ENCODE measurements around the gene F10.
"Not testable (repeated sequence)": the region's sequence is repeated elsewhere in the genome, so short reads cannot be mapped to it uniquely, and the experiment has no call there.

F10 gene

DNA sequence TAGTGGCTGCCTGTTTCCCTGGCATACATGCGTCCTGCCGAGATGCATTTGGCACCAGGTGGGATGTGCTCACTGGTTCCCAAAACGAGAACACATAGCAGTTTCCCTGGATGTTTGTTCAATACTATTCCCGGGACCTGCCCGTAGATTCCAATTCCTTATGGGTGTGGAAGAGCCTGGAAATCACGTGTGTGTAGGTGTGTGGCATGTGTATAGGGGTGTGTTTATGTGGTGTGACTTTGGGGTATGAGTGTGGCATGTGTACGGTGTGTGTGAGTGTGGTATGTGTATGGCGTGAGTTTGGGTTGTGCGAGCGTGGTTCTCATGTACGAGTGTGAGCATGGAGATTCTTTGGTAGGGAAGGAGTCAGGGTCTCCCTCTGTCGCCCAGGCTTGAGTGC is 19.9 kb upstream of the F10 start:
- DNase-seq: no peak

- DNase-seq: no peak
These were observed 19.0 kb upstream of the F10 start for GRCh38 chr13:113103646-113104045.

- DNase-seq: no peak
These were observed 17.3 kb upstream of the F10 start, which contains the start of gene F7 for GRCh38 chr13:113105032-113105920. TSS of gene F7 (plus strand) at chr13:113105791. CDS start at chr13:113105842, 51 bp downstream.

DNA sequence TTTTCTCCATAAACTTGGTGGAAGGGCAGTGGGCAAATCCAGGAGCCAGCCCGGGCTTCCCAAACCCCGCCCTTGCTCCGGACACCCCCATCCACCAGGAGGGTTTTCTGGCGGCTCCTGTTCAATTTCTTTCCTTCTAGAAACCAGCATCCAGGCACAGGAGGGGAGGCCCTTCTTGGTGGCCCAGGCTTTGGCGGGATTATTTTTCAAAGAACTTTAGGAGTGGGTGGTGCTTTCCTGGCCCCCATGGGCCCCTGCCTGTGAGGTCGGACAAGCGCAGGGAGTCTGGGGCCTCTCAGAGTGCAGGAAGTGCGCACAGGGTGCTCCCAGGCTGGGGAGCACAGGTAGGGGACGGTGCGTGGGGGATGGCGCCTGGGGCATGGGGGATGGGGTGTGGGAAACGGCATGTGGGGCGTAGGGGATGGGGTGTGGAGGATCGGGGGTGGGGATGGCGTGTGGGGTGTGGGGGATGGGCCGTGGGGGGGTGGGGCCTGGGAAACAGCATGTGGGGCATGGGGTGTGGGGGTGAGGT is 16.6 kb upstream of the F10 start:
- no peak for DNase-seq

DNA sequence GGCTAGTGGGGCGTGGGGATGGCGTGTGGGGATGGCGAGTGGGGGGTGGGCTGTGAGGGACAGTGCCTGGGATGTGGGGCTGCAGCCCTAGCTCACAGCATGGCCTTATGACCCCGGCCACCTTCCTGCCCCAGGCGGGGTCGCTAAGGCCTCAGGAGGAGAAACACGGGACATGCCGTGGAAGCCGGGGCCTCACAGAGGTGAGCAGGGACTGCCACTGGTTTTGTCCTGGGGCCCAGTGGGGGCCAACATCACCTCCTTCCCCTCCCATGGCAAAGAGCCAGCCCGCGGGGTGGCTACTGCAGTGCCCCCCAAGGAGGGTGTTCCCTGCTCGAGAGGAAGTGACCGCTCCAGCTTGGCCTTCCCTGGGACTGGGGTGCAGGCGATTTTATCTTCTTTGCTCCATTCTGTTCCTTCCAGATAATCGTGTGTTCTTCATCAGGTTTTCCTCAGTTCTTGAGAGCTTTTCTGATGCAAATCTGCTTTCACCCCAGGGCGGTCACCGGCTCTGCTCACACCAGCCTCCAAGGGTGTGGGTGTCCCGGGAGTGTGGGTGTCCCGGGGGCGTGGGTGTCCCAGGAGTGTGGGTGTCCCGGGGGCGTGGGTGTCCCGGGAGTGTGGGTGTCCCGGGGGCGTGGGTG is 15.8 kb upstream of the F10 start:
- DNase-seq: no peak

DNA sequence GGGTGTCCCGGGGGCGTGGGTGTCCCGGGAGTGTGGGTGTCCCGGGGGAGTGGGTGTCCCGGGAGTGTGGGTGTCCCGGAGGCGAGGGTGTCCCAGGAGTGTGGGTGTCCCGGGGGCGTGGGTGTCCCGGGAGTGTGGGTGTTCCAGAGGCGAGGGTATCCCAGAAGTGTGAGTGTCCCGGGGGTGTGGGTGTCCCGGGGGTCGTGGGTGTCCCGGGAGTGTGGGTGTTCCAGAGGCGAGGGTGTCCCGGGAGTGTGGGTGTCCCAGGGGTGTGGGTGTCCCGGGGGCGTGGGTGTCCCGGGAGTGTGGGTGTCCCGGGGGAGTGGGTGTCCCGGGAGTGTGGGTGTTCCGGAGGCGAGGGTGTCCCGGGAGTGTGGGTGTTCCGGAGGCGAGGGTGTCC is 14.1 kb upstream of the F10 start:
- DNase-seq: not testable (repeated sequence)

DNA sequence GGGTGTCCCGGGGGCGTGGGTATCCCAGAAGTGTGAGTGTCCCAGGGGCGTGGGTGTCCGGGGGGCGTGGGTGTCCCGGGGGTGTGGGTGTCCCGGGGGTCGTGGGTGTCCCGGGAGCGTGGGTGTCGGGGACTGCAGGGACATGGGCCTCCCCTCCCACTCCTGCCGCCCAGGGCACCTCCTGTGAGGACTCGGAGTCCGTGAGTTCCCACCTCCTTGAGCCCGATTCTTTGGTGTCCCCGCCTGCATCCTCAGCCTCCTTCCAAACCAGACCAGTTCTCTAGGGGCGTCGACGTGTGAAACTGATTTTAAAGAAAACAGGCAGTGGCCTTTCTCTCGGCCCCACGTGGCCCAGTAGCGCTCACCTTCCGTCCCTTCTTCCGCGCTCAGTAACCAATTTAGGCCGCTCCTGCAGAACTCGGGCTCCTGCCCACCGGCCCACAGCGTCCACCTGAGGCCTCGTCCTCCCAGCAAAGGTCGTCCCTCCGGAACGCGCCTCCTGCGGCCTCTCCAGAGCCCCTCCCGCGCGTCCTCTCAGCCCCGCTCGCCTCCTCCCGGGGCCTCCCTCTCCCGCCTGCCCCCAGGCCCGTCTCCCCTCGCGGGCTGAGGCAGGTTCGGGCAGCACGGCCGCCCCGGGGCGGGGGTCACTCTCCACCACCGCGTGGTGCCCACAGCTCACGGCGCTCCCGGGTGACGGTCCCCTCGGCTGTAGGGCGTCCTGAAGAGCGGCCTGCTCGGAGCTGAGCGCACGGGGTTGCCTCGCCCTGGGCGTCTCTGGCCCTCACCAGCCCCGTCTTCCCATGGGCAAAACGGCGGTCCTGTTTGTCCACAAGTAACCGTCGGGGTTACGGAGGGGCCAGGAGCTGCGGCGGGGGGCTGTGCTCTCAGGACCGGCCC is 13.2 kb upstream of the F10 start:
- DNase-seq: no peak

DNA sequence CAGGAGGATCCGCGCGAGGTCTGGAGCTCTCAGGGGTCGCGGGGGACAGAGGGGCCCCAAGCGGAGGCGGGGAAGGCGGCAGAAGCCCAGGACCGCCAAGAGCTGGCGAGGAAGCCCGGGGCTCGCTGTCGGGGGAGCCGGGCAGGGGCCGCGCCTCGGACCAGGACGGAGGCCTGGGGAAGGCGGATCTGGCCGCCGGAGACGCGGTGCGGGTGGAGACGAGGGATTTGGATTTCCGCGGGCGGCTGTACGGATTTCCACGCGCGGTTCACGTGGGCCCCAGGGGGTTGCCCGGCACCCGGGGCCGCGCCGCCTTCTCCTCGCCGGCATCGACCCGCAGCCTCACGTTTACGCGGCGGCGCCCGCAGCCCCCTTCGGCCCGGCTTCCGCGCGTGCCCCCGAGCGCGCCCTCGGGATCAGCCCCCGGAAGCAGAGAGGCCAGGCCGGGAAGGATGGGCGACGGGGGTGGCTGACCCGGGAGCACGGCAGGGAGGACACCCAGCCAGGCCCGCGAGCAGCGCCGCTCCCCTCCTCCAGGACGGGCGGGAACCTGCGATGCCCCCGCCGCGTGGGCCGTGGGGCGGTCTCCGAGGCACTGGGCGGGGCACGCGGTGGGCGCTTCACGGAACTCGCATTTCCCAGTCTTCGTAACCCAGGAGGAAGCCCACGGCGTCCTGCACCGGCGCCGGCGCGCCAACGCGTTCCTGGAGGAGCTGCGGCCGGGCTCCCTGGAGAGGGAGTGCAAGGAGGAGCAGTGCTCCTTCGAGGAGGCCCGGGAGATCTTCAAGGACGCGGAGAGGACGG is 12.3 kb upstream of the F10 start:
- no peak for DNase-seq

- no peak for DNase-seq
These were observed 11.7 kb upstream of the F10 start for GRCh38 chr13:113110852-113111315.

- DNase-seq: not testable (repeated sequence)
These were observed 10.8 kb upstream of the F10 start for GRCh38 chr13:113111821-113112220.

- not testable (repeated sequence) for DNase-seq
These were observed 10.1 kb upstream of the F10 start for GRCh38 chr13:113112475-113112874.

- no peak for DNase-seq
These were observed 9.4 kb upstream of the F10 start for GRCh38 chr13:113112893-113113845.

DNA sequence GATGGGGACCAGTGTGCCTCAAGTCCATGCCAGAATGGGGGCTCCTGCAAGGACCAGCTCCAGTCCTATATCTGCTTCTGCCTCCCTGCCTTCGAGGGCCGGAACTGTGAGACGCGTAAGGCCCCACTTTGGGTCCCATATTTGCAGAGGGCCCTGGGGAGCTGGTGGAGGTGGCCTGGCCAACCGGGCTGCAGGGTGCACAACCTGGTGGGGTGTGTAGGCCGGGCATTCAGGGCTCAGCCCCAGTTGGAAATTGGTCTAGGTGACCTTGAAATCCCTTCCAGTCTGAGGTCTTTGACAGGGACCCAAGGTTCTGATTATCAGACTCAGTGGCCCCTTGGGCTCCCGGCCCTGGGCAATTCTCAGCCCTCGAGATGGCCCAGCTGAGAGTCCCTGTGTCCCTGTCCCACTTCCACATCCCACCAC is 8.7 kb upstream of the F10 start:
- DNase-seq: no peak

- no peak for DNase-seq
These were observed 7.9 kb upstream of the F10 start for GRCh38 chr13:113114511-113115362.

DNA sequence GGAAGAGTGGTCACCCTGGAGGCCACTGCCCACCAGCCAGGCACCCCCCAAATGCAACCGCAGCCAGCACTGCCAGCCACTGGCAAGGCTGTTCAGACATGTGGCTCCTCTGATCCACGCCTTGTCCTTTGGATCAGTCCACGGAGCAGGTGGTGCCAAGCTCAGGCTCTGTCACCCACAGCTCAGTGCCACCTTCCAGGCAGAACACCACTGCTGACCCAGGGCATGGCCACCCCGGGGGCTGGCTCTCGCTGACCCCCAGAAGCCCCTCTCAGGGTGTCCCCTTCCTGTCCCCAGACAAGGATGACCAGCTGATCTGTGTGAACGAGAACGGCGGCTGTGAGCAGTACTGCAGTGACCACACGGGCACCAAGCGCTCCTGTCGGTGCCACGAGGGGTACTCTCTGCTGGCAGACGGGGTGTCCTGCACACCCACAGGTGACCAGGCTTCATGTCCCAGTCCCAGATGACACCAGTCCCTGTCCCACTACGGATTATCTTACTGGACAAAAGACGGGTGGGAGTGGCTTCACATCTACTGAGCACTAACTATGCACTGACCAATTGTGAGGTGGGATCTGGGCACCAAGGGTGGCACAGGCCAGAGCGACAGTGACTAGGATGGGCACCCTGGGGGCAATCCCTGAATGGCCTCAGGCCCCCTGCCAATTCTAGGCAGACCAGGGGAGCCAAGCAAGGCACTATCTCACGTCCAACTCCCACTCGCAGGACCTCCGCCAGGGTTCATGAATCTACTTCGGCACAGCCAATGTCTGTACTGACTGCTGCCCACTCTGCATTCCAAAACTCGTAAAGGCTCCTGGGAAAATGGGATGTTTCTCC is 7.0 kb upstream of the F10 start:
- DNase-seq: no peak

DNA sequence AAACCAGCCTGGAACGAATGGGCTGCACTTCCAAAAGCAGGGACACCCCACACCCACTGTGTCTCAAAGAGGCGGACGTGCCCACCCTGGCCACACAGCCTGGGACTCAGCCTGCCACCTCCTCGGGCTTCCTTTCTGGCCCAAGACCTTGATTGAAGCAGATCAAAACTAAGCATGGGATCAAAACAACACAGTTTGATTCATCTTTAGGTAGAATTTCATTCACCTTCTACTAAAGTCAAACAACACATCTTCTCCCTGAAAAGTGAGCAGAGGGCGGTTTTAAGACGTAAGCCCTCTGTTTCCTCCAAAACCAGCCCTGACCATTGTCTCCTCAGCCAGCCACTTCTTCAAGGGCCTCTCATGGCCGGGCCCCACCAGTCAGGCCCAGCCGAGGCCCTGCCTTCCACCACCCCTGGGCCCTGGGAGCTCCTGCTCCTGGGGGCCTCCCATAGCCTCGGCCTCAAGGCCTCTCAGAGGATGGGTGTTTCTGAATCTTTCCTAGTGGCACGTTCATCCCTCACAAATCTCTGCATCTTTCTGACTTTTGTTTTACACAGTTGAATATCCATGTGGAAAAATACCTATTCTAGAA is 6.3 kb upstream of the F10 start:
- no peak for DNase-seq

- DNase-seq: no peak
These were observed 5.7 kb upstream of the F10 start for GRCh38 chr13:113116871-113117271.

- DNase-seq: no peak
These were observed 5.2 kb upstream of the F10 start for GRCh38 chr13:113117335-113117872.

All from NCI-H1092 (cell line).